GM18502 (cell line): Measurements from ENCODE around the gene TBC1D1.

Experiments used
- ATAC-seq: cut with Tn5 transposase; IDR thresholded peaks from one replicate; pipeline ENCODE4 v1.9.1; 2021; ENCODE audit warnings: mild to moderate bottlenecking; ENCODE audit not compliant: unreplicated experiment, poor library complexity

The TBC1D1 gene

DNA sequence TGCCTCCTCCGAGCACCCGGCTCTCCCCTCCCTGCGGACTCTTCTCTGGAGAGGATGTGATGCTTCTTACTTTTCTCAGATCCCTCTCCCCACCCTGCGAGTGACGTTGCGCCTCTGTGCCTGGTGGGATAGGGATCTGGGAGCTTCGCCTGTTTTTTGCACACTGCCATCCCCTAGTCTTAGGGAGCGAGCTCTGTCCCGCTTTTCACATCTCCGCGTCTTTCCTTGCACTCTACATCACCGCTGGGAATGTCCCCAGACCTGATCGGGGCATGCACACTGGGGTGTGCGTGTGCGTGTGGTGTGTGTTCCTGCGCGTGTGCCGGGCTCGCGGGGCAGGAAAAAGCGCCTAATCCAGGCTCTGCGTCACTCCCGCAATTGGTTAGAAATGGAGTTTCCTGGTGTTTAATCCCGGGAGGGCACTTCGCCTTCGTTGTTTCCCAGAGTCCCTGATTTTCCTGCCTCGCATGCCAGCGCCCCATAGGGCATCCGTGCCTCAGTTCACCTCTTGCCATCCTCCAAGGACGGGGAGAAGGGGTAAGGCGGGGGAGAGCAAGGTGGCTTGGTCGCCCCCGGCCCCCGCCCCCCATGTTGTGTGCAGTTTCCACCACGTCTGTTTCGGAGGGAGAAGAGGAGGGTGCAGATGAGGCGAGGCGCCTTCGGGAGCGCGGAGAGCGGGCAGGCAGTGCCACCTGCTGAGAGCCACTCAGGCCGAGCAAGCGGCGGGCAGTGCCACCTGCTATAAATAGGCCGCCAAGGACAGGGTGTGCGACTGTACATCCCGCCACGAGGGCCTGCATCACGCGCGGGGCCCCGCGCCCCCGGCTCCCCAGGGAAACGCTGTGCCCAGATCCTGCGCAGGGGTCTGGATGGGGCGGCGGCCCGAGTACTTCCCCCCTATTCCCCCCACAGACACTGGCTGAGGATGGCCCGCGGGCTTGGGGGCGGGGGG lies 759 bp upstream of the TBC1D1 start:
- peak; percentile 6 for ATAC-seq

DNA sequence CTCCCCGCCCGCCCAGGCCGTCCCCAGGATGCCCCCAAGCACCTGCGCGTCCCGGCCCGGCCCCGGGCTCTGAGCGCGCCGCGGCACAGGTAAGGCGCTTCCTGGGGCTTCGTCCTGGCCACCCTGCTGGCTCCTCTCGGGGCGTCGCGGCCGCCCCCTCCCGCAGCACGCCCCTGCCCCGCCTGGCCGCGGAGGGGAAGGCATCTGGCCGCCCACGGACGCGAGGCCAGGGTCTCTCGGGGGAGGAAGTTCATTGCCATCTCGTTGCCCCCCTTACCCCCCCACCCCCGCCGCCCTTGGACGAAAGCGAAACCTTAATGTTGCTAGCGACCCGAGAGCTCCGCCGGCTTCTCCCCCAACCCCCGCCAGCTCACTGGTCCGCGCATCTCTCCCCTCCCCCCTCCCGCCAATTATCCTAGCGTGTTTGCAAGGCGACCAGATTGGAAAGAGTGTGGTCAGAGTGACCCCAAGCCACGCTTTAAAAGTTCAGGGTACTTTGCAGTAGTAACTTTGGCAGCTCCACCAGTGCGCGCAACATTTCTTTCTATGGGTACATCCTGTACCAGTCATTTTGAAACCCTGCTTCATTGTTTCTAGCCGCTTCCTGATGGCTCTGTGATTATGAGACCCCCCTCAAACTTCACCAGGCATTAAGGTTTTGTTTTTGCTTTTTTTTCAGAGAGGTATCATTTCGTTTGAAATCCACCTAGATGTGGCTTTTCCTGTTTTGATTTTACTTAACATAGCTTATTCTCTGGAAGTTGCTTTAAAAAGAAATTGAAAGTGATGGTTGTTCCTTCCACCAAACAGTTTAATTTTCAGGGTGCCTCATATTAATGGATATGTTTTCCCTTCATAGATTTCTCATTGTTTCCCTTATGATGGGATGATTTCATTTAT lies 626 bp downstream of the TBC1D1 start:
- peak; percentile 58 for ATAC-seq

DNA sequence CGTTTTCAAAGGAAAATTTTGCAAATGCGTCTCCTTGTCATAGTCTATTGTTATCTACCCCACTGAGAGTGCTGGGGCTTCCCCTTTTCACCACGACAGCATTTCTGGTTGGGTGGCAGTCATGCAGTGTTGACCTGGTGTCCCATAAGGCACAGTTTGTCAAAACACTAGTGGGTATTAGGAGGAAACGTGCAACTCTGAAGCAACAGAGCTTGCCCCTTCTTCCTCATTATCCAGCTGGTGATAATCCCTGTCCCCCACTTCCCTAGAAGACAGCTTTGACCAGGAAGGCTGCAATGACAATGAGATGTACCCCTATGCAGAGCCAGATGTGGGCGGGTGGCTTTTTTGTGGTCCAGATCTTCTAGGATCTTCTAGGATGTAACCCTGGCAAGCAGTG lies 1.8 kb downstream of the TBC1D1 start:
- peak; percentile 59 for ATAC-seq

DNA sequence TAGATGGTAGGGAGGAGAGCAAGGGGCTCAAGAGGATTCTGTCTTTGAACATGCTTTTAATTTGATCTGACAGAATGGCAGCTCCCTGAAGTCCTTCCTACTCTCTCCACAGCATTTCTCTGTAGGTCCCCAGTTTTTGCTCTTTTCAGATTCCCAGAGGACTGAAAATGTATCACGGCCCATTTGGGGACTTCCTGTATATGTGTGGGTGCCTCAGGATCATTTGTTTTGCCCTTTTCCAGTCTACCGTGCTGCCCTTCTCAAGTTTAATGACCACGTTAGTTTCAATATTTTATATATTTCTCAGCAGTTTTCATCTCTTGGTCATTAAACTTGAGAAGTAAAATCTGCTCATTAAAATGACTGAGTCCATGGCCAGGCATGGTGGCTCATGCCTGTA lies 2.3 kb downstream of the TBC1D1 start:
- ATAC-seq, result no peak

DNA sequence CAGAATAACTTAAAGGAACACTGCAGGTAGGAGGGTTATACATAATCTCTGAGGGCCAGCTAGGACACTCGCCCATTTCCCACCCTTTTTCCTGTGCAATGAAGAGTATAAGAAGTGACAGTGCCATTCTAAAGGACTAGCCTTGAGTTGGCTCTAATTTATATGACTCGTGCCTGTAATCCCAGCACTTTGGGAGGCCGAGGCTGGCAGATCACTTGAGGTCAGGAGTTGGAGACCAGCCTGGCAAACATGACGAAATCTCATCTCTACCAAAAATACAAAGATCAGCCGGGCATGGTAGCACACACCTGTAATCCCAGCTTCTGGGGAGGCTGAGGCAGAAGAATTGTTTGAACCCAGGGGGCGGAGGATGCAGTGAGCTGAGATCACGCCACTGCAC lies 4.4 kb downstream of the TBC1D1 start:
- no peak for ATAC-seq

DNA sequence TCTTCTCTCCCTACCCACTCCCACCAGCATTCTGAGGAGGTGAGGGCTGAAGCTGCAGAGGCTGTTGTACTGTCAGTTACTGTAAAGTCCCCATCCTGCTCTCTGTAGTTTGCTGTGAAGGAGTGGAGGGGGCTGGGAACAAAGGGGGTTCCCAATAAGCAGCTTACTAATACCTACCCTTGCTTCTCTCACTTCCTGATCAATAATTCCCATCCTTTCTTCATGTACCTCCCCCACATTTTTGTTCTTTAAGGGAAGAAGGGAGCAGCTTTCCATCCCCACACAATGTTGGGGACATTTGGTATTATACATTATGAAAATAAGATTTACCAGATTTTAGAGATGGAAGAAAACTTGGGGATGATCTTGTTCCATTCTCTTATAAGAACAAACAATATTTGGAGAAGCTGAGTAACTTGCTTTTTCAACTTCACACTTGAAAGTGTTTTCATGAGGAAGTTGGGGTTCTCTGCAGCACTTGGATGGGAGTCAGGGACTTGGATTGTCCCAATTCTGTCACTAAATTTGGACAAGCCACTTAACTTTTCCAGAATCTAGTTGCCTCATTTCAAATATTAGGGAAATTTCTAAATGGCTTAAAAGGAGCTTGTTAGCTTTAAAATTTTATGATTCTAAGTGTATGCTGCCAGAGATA lies 5.4 kb downstream of the TBC1D1 start:
- no peak for ATAC-seq

DNA sequence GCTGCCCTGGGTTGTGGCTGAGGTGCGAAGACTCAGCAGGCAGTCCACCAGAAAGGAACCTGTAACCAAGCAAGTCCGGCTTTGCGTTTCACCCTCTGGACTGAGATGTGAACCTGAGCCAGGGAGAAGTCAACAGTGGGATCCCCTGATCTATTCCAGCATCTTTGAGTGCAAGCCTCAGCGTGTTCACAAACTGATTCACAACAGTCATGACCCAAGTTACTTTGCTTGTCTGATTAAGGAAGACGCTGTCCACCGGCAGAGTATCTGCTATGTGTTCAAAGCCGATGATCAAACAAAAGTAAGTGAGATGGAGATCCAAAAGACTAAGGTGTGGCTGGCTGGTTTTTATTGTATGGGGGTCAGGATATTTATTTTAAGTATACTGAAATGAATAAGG lies 11.3 kb downstream of the TBC1D1 start:
- ATAC-seq, result no peak

GRCh38 chr4:37902738-37903693 lies 12.1 kb downstream of the TBC1D1 start:
- no peak for ATAC-seq

DNA sequence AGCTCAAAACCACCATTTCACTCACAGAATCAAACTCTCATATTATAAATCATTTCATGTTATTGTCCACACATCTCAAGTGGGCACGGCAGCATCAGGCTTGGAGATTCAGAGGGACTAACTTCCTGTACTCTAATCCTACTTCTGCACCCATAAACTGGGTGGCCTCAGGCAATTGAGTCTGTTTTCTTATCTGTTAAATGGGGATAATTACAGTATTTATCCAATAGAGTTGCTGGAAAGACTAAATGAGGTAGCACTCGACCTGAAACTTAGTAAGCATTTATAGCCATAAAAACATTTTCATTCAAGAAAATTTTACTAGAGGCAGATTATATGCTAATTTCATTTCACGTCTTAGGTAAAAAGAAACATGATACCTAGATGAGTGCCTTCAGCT lies 13.0 kb downstream of the TBC1D1 start:
- ATAC-seq, result no peak

GRCh38 chr4:37904824-37905223 lies 13.9 kb downstream of the TBC1D1 start:
- no peak for ATAC-seq

- no peak for ATAC-seq
Observed at GRCh38 chr4:37905533-37906169, 14.8 kb downstream of the TBC1D1 start.

DNA sequence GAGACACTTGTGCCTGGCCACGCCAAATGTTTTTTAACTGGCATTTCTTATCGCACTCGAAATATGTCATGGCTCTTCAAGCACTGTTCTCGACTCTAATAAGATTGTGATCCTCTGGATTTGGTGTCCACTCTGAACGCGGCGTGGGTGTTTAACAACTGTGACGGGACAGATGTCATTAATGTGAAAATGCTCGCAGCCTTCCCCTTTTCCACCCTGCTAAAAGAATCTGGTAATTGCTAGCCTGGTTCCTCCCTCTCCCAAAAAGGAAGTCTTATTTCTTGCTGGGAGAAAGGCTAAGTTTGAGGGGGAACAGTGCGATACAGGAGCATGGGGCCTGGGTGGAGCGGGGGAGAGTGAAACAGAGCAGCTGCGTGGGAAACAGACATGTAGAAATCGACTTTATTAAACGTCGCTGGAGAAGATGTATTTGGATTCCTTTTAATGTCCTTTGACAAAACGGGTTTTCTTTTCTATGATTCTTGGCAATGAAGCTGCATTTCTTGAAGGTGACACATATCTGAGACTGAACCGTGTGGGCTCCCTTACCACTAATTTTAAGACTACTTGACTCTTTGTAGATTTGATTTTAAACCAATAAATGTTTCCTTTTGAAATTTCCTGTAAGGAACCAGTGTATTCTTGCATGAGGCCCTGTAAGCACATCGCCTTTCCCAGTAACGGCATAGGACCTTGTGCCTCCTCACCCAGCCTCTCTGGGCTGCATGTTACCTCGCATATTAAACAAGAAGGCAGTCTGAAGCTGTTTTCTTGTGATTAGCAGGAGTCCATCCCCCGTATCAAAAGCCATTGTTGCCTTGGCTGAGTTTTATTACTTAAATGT lies 17.8 kb downstream of the TBC1D1 start:
- ATAC-seq, result no peak

DNA sequence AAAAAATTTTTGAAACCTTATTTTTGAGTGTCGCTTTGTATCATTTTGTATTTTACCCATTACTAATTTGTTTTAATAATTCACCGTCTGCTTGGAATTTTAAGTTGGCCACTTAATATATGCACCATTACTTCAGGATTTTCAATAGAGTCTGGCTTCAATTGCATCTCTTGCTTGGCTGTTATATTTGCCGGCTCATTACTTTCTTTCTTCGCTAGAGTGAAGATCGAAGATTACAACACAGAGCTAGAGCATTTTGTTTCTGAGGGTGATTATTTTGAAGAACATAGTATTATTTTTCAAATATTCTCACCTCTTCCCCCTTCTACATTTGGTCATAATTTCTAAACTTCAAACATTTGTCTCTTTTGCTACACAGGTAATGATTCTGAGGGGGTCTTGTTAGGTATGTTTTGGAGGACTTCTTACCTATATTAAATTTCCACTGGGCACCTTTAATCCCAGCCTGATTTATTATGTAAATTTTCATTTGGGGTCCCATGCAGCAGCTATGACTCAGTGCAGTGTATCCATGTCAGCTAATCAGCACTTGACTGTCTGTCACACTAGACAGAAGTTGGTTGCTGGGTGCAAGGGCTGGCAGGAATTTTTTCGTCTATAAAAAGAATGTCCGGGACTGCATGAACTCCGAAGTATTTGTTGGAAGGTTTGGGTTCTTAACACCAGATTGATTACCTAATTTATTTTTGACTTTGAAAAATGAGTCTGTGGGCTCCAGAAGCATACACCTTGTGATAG lies 18.6 kb downstream of the TBC1D1 start:
- no peak for ATAC-seq

- ATAC-seq, result no peak
Observed at GRCh38 chr4:37910091-37910486, 19.2 kb downstream of the TBC1D1 start.

DNA sequence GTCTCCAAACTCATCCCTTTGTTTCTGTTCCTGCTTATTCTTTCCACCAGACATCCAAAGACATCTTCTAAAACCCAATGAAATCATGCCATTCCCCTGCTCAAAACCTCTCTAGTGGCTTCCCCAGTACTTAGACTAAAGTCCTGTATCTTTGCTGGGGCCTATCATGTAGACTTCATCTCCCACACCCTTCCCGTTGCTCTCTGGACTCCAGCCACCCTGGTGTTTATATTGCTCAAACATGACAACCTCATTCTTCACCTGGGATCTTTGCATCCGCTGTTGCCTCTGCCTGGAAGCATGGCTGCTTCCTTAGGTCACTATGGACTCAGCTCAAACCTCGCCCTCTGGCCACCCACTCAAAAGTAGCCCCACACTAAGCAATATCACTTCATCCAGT lies 23.7 kb downstream of the TBC1D1 start:
- ATAC-seq, result no peak

DNA sequence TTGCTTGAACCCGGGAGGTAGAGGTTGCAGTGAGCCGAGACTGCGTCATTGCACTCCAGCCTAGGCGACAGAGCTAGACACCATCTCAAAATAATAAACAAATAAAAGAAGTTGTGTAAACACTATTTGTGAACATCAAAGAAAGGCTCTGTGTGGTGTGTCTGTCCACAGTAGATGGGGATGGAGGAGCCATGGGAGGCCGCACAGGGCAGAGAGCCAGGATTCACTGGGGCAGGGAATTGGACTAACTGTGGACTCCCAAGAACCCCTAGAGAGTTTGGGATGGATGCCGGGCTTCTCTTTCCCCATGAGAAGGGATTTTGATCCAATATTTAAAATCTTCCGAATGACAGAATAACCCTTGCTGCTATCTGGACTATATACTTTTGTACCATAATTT lies 26.5 kb downstream of the TBC1D1 start:
- no peak for ATAC-seq

GRCh38 chr4:37918653-37919052 lies 27.8 kb downstream of the TBC1D1 start:
- no peak for ATAC-seq

GRCh38 chr4:37922328-37922727 lies 31.4 kb downstream of the TBC1D1 start:
- no peak for ATAC-seq
